OCI-LY1 (cell line): ENCODE results near the gene PDE3A.

ENCODE experiments used
- EZH2 ChIP-seq: fragments of 200-600 bp; sonication (generic), shearing (Covaris generic); IDR thresholded peaks from 2 replicates; pipeline ENCODE4 v1.8.0; 2017; ENCODE audit warnings: borderline replicate concordance, mixed run types, mild to moderate bottlenecking, antibody characterized with exemption, low read length, moderate library complexity, mixed read lengths
- TF ChIP-seq, protein P1 (sequence below): fragments of 200-600 bp; sonication (generic), shearing (Covaris generic); IDR thresholded peaks from 2 replicates; pipeline ENCODE4 v1.5.1; 2017; ENCODE audit warnings: mild to moderate bottlenecking, antibody characterized with exemption, low read length, moderate library complexity, mixed read lengths

DNA sequence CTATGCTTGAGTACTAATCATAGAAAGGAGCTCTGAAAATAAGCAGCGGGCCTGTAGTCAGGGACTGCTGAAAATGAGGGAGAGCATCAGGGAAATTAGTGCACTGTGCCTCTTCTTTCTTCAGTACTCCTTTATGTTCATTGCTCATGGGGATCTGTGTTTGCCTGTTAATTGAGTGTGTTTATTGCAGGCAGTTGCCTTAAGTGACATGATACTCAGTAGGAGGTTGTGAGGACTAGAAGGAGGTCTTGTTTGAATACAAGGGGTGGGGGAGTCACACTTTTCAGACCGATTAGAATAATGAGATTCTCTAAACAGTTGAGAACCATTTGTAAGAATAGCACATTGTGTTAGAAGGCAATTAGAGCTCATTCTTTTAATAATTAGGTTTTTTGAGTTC lies 224.2 kb downstream of the PDE3A start:
- TF ChIP-seq, protein P1, sequence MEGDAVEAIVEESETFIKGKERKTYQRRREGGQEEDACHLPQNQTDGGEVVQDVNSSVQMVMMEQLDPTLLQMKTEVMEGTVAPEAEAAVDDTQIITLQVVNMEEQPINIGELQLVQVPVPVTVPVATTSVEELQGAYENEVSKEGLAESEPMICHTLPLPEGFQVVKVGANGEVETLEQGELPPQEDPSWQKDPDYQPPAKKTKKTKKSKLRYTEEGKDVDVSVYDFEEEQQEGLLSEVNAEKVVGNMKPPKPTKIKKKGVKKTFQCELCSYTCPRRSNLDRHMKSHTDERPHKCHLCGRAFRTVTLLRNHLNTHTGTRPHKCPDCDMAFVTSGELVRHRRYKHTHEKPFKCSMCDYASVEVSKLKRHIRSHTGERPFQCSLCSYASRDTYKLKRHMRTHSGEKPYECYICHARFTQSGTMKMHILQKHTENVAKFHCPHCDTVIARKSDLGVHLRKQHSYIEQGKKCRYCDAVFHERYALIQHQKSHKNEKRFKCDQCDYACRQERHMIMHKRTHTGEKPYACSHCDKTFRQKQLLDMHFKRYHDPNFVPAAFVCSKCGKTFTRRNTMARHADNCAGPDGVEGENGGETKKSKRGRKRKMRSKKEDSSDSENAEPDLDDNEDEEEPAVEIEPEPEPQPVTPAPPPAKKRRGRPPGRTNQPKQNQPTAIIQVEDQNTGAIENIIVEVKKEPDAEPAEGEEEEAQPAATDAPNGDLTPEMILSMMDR = no peak
- TF ChIP-seq EZH2 = no peak
